HCT116 (cell line): ENCODE measurements around the gene CHAC1. TPM values are rescaled to one million over a fixed set of nuclear protein-coding genes. Genes with fewer than 3 reads are reported as not detected.

Source experiments
- ATAC-seq: fragments of 200-7000 bp; cut with Tn5 transposase; 2 replicates; pipeline ENCODE4 v1.9.1; 2020; ENCODE audit warnings: mild to moderate bottlenecking, moderate library complexity
- BruUV-seq: library from RNA; stranded (reverse); fragments of 400-500 nt; replicated peaks from 2 replicates; lab custom pipeline; 2021; lab: Mats Ljungman, UMichigan
- CTCF ChIA-PET: fragments of 300-600 bp; sonication (Branson Sonifier 250); formaldehyde crosslinking; loops from one replicate; lab custom pipeline; 2021; ENCODE audit warnings: antibody characterized with exemption; lab: Charles Lee
- POLR2A ChIA-PET: fragments of 300-600, 350-600 bp; sonication (Branson Sonifier 250); formaldehyde crosslinking; loops from one replicate; lab custom pipeline; 2021; ENCODE audit warnings: antibody characterized with exemption; lab: Charles Lee
- RAD21 ChIA-PET, 2 experiments: fragments of 300-600 bp; sonication (Branson Sonifier 250); formaldehyde crosslinking; loops; one replicate each; lab custom pipeline; 2023; ENCODE audit warnings: low total read pairs in 2 of 2; ENCODE audit not compliant: uncharacterized antibody in 2 of 2, unreplicated experiment in 2 of 2, low non-redundant PET in 1 of 2; lab: Charles Lee
- DNase-seq: peaks from one replicate; pipeline ENCODE4 v3.0.0-alpha.2; 2010; ENCODE audit warnings: low read depth, low spot score
- H2AFZ ChIP-seq: fragments of 200-600 bp; shearing (Covaris generic), sonication (generic); 2 replicates; pipeline ENCODE4 v1.6.1; 2017; ENCODE audit warnings: low read depth, mixed run types, mixed read lengths, antibody characterized with exemption, low read length; ENCODE audit not compliant: poor library complexity, severe bottlenecking
- H3K27ac ChIP-seq: 2 replicates; pipeline ENCODE4 v1.5.1; 2012; ENCODE audit warnings: low read depth, low read length
- H3K27me3 ChIP-seq: fragments of 200-600 bp; sonication (generic); 2 replicates; pipeline ENCODE4 v1.6.1; 2016; ENCODE audit warnings: mixed run types, low read length, mixed read lengths; ENCODE audit not compliant: insufficient read depth
- H3K36me3 ChIP-seq, 2 experiments: fragments of 200-500 bp in 1 of 2; fragments of 200-600 bp in 1 of 2; sonication (Bioruptor generic) in 1 of 2; sonication (generic) in 1 of 2; 2 replicates each; pipeline versions ENCODE4 v1.5.1 to v1.6.1; 2014 to 2016; ENCODE audit warnings: low read length in 2 of 2, inconsistent platforms in 1 of 2, mixed read lengths in 1 of 2, mixed run types in 1 of 2; ENCODE audit not compliant: insufficient read depth in 2 of 2, control insufficient read depth in 1 of 2
- H3K4me1 ChIP-seq, 2 experiments: fragments of 200-600 bp in 1 of 2; sonication (generic) in 1 of 2; 2 replicates each; pipeline versions ENCODE4 v1.5.1 to v1.6.1; 2012 to 2017; ENCODE audit warnings: low read length in 2 of 2, inconsistent platforms in 1 of 2, mild to moderate bottlenecking in 1 of 2, mixed read lengths in 1 of 2, mixed run types in 1 of 2, moderate library complexity in 1 of 2; ENCODE audit not compliant: insufficient read depth in 2 of 2, control insufficient read depth in 1 of 2
- H3K4me2 ChIP-seq: fragments of 200-600 bp; sonication (generic); 2 replicates; pipeline ENCODE4 v1.6.1; 2017; ENCODE audit warnings: mixed run types, low read length, mixed read lengths
- H3K4me3 ChIP-seq, 2 experiments: fragments of 200-600 bp in 1 of 2; sonication (generic) in 1 of 2; replicated peaks in 1 of 2; 2 replicates each; pipeline ENCODE4 v1.5.1; 2011 to 2016; ENCODE audit warnings: low read length in 2 of 2, control low read depth in 1 of 2, low read depth in 1 of 2, mild to moderate bottlenecking in 1 of 2, mixed read lengths in 1 of 2, mixed run types in 1 of 2
- H3K79me2 ChIP-seq: fragments of 200-600 bp; sonication (generic); 2 replicates; pipeline ENCODE4 v1.6.1; 2017; ENCODE audit warnings: mild to moderate bottlenecking, mixed run types, low read length, moderate library complexity, mixed read lengths; ENCODE audit not compliant: insufficient read depth
- H3K9ac ChIP-seq: fragments of 200-600 bp; sonication (generic); 2 replicates; pipeline ENCODE4 v1.6.1; 2016; ENCODE audit warnings: low read length, mixed read lengths
- H3K9me2 ChIP-seq: fragments of 200-600 bp; sonication (generic), shearing (Covaris generic); 2 replicates; pipeline ENCODE4 v1.6.1; 2017; ENCODE audit warnings: mixed run types, mild to moderate bottlenecking, moderate library complexity; ENCODE audit not compliant: insufficient read depth
- H3K9me3 ChIP-seq, 2 experiments: fragments of 200-500 bp in 1 of 2; fragments of 200-600 bp in 1 of 2; sonication (Bioruptor generic) in 1 of 2; sonication (generic) in 1 of 2; 2 replicates each; pipeline ENCODE4 v1.6.1; 2014 to 2017; ENCODE audit warnings: low read length in 2 of 2, mixed read lengths in 2 of 2, inconsistent platforms in 1 of 2, low read depth in 1 of 2, mild to moderate bottlenecking in 1 of 2, mixed run types in 1 of 2, moderate library complexity in 1 of 2; ENCODE audit not compliant: control insufficient read depth in 1 of 2, insufficient read depth in 1 of 2
- H4K20me1 ChIP-seq: fragments of 200-600 bp; sonication (generic), shearing (Covaris generic); 2 replicates; pipeline ENCODE4 v1.6.1; 2017; ENCODE audit warnings: mixed run types, mild to moderate bottlenecking, moderate library complexity; ENCODE audit not compliant: insufficient read depth
- ATF3 ChIP-seq: IDR thresholded peaks from 2 replicates; pipeline ENCODE4 v1.6.1; 2012
- EGR1 ChIP-seq: IDR thresholded peaks from 2 replicates; pipeline ENCODE4 v1.6.1; 2012; ENCODE audit warnings: low read depth
- EZH2phosphoT487 ChIP-seq: fragments of 200-600 bp; IDR thresholded peaks from 2 replicates; pipeline ENCODE4 v1.6.1; 2018; ENCODE audit warnings: antibody characterized with exemption, borderline replicate concordance
- FOSL1 ChIP-seq: IDR thresholded peaks from 2 replicates; pipeline ENCODE4 v1.6.1; 2012; ENCODE audit warnings: low read depth
- POLR2A ChIP-seq: IDR thresholded peaks from 2 replicates; pipeline ENCODE4 v1.7.0; 2011; ENCODE audit warnings: borderline replicate concordance; ENCODE audit not compliant: insufficient read depth, insufficient read length; ENCODE audit errors: extremely low read depth
- POLR2AphosphoS5 ChIP-seq: IDR thresholded peaks from 2 replicates; pipeline ENCODE4 v1.6.1; 2011; ENCODE audit warnings: mild to moderate bottlenecking, low read depth, low read length, moderate library complexity
- RAD21 ChIP-seq: IDR thresholded peaks from 2 replicates; pipeline ENCODE4 v1.6.1; 2012; ENCODE audit warnings: low read depth, mild to moderate bottlenecking
- REST ChIP-seq: IDR thresholded peaks from 2 replicates; pipeline ENCODE4 v1.6.1; 2012; ENCODE audit warnings: low read depth
- YY1 ChIP-seq: IDR thresholded peaks from 2 replicates; pipeline ENCODE4 v1.6.1; 2011; ENCODE audit warnings: low read length, low read depth, moderate library complexity, mild to moderate bottlenecking; ENCODE audit not compliant: insufficient replicate concordance; ENCODE audit errors: extremely low read depth
- ZNF274 ChIP-seq: fragments of 200-500 bp; sonication (Bioruptor generic); IDR thresholded peaks from 2 replicates; pipeline ENCODE4 v1.6.1; 2014; ENCODE audit warnings: mild to moderate bottlenecking, low read depth, low read length, inconsistent platforms
- intact Hi-C: fragments of 100-400 bp; cut with micrococcal nuclease; formaldehyde crosslinking; loops from 2 replicates; pipeline ENCODE4 v1.10.0; 2022
- total RNA-seq: library from RNA; stranded (reverse); gene quantifications from one replicate; pipeline ENCODE4 v1.2.1, GENCODE V29; 2021; ENCODE audit not compliant: unreplicated experiment
- TF ChIP-seq, protein P1 (sequence below): IDR thresholded peaks from 2 replicates; pipeline ENCODE4 v1.6.1; 2012
- TF ChIP-seq, protein P2 (sequence below): IDR thresholded peaks from 2 replicates; pipeline ENCODE4 v1.6.1; 2011; ENCODE audit warnings: mild to moderate bottlenecking, low read length, moderate library complexity; ENCODE audit not compliant: insufficient replicate concordance; ENCODE audit errors: extremely low read depth

Gene CHAC1
- total RNA-seq, 1 experiment from 2014 or later: 58.9 TPM

DNA sequence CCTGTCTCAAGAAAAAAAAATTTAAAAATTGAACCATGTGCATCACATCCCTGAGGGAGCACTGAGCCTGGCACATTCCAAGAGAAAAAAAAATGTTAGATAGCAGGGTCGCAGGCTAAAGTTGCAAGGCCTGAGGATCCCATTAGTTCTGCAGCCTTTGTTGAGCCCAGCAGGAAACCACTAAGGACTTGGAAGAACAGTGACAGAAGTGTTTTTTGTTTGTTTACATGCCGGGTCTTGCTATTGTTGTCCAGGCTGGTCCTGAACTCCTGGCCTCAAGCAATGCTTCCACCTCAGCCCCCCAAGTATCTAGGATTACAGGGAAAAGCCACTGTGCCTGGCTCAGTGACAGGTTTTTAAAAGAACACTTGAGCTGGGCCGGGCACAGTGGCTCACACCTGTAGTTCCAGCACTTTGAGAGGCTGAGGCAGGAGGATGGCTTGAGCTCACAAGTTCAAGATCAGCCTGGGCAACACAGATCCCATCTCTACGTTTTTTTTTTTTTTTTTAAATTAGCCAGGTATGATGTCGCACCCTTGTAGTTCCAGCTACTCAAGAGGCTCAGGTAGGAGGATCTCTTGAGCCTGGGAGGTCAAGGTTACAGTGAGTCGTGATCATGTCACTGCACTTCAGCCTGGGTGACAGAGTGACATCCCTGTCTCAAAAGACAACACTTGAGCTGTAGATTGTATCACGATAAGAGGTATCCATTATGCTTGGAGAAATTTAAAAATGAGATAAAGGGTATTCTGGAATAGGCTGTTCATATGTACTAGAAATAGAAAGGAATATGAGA lies 15.2 kb downstream of the CHAC1 start:
- no peaks in the 10 kb centered on the region for H3K27me3 ChIP-seq
- H3K4me1 ChIP-seq: peaks cover 7 to 17% of the 10 kb centered on the region in 2 experiments
- ATAC-seq (peak; percentile 55; the same call in 1 of the 2 replicates), DNase-seq (peak; percentile 13)
- ChIA-PET RAD21 (no interaction called here), POLR2A (interaction anchor here (1.3 to 2.3 kb wide), 3 partner anchors 14 to 37 kb away, joined by 3 to 13 read pairs (median 5); partner anchors contain the start of gene CHAC1), CTCF (interaction anchor here (1.4 to 1.9 kb wide), 2 partner anchors 16 to 27 kb away, joined by 4 to 5 read pairs; partner anchors contain the start of gene CHAC1)
- H3K27ac ChIP-seq: no peak overlapping the region
- H3K79me2 ChIP-seq: no peaks in the 10 kb centered on the region
- intact Hi-C loops: no loop called here
- H3K4me3 ChIP-seq: no peak overlapping the region
- H3K36me3 ChIP-seq: no peaks in the 10 kb centered on the region
- H3K9me2 ChIP-seq: no peaks in the 10 kb centered on the region
- H2AFZ ChIP-seq: no peak overlapping the region
- no TSS peak for BruUV-seq
- H3K9me3 ChIP-seq: no peaks in the 10 kb centered on the region
- TF ChIP-seq EZH2phosphoT487 (no peak), POLR2AphosphoS5 (no peak), FOSL1 (0 out of 2 replicates have a peak, but pooled peaks have one; percentile 43), YY1 (no peak)
- H3K4me2 ChIP-seq: peak overlapping the region; percentile 8; the same call in 1 of the 2 replicates
- no peak overlapping the region for H3K9ac ChIP-seq
- H4K20me1 ChIP-seq: no peaks in the 10 kb centered on the region

DNA sequence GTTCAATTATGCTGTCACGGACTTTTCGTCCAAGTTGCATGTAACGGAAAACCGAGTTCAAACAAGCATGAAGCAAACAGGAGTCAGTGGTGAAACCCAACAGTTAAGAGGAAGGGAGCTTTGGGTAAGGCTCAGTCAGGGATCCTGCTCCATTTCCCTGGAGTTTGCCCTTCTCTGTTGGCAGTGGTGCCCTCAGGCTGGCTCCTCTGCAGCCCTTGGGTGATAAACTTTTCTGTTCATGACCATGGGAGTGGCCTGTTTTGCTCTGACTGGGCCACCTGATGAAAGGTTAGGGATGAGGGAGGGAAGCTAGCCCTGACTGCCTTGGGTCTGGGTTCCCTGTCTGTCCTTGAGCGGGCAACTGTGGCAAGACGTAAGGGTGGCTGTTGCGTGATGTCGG lies 16.1 kb downstream of the CHAC1 start:
- no TSS peak for BruUV-seq
- ChIA-PET POLR2A (interaction anchor here (1.3 to 2.3 kb wide), 3 partner anchors 15 to 38 kb away, joined by 3 to 13 read pairs (median 5); partner anchors contain the start of gene CHAC1), RAD21 (no interaction called here), CTCF (interaction anchor here (1.4 to 1.9 kb wide), 2 partner anchors 16 to 28 kb away, joined by 4 to 5 read pairs; partner anchors contain the start of gene CHAC1)
- intact Hi-C loops: no loop called here
- Histone ChIP-seq H3K79me2 (no peaks in the 10 kb centered on the region), H3K4me2 (no peak overlapping the region), H3K9me2 (no peaks in the 10 kb centered on the region), H3K4me1 (peaks cover 7 to 17% of the 10 kb centered on the region in 2 experiments), H3K4me3 (no peak overlapping the region), H4K20me1 (no peaks in the 10 kb centered on the region), H3K36me3 (no peaks in the 10 kb centered on the region), H3K9ac (no peak overlapping the region), H3K27me3 (no peaks in the 10 kb centered on the region), H3K27ac (no peak overlapping the region), H3K9me3 (no peaks in the 10 kb centered on the region), H2AFZ (no peak overlapping the region)
- ATAC-seq: no peak
- no peak for DNase-seq
- TF ChIP-seq ZNF274 (no peak), EGR1 (no peak), ATF3 (no peak), POLR2A (no peak), REST (no peak), RAD21 (no peak)
- TF ChIP-seq, protein P1, sequence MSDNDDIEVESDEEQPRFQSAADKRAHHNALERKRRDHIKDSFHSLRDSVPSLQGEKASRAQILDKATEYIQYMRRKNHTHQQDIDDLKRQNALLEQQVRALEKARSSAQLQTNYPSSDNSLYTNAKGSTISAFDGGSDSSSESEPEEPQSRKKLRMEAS: no peak
- TF ChIP-seq, protein P2, sequence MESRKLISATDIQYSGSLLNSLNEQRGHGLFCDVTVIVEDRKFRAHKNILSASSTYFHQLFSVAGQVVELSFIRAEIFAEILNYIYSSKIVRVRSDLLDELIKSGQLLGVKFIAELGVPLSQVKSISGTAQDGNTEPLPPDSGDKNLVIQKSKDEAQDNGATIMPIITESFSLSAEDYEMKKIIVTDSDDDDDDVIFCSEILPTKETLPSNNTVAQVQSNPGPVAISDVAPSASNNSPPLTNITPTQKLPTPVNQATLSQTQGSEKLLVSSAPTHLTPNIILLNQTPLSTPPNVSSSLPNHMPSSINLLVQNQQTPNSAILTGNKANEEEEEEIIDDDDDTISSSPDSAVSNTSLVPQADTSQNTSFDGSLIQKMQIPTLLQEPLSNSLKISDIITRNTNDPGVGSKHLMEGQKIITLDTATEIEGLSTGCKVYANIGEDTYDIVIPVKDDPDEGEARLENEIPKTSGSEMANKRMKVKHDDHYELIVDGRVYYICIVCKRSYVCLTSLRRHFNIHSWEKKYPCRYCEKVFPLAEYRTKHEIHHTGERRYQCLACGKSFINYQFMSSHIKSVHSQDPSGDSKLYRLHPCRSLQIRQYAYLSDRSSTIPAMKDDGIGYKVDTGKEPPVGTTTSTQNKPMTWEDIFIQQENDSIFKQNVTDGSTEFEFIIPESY: no peak
